Body of pancreas (tissue), 4 donors: ENCODE results near the gene ACTN1. TPM values are rescaled to one million over a fixed set of nuclear protein-coding genes. Genes with fewer than 3 reads are reported as not detected.

Source experiments
- ATAC-seq: fragments of 150-250 bp; one replicate; pipeline ENCODE4 v1.9.1; 2016
- DNase-seq, 4 donors: peaks; one replicate each; pipeline ENCODE4 v3.0.0-alpha.2; 2019
- H3K27ac ChIP-seq, 4 donors: fragments of 200-600 bp; sonication (generic); 1 replicate in 3 of 4; 2 replicates in 1 of 4; pipeline versions ENCODE4 v1.5.1 to v1.6.1; 2016 to 2019; ENCODE audit warnings: mild to moderate bottlenecking in 1 of 4, mixed read lengths in 1 of 4, moderate library complexity in 1 of 4
- H3K27me3 ChIP-seq, 2 donors: fragments of 200-600 bp; sonication (generic); one replicate each; pipeline ENCODE4 v1.6.0; 2016; ENCODE audit warnings: mild to moderate bottlenecking in 1 of 2
- H3K36me3 ChIP-seq, 2 donors: fragments of 200-600 bp; sonication (generic); replicated peaks in 1 of 2; 2 replicates each; pipeline ENCODE4 v1.5.1; 2016; ENCODE audit warnings: low read depth in 2 of 2; ENCODE audit not compliant: insufficient read depth in 1 of 2
- H3K4me1 ChIP-seq: fragments of 200-600 bp; sonication (generic); one replicate; pipeline ENCODE4 v1.6.0; 2016
- H3K4me3 ChIP-seq, 2 donors: fragments of 200-600 bp; sonication (generic); 1 replicate in 1 of 2; 2 replicates in 1 of 2; pipeline ENCODE4 v1.5.1; 2016 to 2019
- H3K9me3 ChIP-seq, 3 donors: fragments of 200-600 bp; sonication (generic); 1 replicate in 2 of 3; 2 replicates in 1 of 3; pipeline ENCODE4 v1.5.1; 2016
- POLR2A ChIP-seq, 3 donors: fragments of 450-650 bp; IDR thresholded peaks; one replicate each; pipeline ENCODE4 v1.6.1; 2016; ENCODE audit warnings: antibody characterized with exemption in 3 of 3, mild to moderate bottlenecking in 2 of 3
- WGBS, 2 donors: methylation state at CpG; one replicate each; pipeline ENCODE4 v1.1.5; 2017; 5-methylcytosine and 5-hydroxymethylcytosine counted together
- intact Hi-C: fragments of 100-400 bp; cut with DNase I; formaldehyde crosslinking; loops from one replicate; pipeline ENCODE4 v1.15.1; 2023
- total RNA-seq, 2 donors: library from RNA; depleted of rRNA; stranded (reverse); fragments of >200 nt; gene quantifications; one replicate each; pipeline ENCODE4 v1.1.0, GENCODE V29; 2016
- TF ChIP-seq, protein P1 (sequence below), 7 experiments: fragments of 450-650 bp in 4 of 7; fragments of 200-600 bp in 3 of 7; sonication (generic) in 3 of 7; IDR thresholded peaks; one replicate each; pipeline ENCODE4 v1.5.1; 2016 to 2019; ENCODE audit warnings: antibody characterized with exemption in 7 of 7

ACTN1 gene
- total RNA-seq, 2 donors from 2014 or later: 84.8 to 93.6 TPM

DNA sequence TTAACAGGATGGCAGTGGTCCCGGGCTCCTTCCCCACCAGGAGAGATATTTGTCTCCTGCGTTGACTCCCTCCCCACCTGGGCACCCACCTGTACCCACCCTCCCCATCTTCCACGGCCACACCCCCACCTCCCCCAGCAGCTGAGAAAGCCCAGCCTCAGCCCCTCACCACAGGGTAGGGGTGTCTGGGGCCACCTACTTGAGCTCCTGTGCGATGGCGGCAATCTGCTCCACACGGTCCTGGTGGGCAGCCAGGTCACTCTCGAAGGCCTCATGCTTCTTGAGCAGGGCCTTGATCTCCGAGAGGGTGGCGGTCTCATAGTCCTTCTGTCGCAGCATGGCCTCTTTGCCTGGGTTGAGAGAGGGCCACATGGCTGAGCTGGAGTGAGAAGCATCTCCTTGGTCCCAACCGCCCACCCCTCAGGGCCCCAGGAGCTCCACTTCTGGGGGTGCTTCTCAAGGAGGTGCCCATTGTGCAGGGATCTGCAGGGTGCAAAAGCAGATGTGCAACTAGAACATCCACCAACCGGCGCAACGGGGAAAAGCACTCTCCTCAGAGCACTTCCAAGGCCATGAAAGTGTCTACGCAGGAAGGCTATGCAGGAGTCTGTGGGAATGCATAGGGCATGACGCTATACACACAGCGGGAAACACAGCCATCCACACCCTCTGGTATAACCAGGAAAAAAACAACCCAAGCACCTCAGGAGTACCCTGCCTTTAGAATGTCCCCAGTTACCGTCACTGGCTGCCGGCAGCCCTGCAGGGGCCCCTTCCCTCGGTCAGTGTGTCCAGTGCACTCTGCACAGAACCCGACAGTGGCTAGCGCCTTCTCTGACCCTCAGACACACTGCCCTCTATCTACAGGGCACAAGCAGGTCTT, 93.6 kb downstream of the ACTN1 start:
- DNase-seq (peak in 1 of 4 donors; percentile 9), ATAC-seq (no peak)
- H3K27ac ChIP-seq: no peak overlapping the region
- H3K36me3 ChIP-seq: peaks cover 19 to 54% of the 10 kb centered on the region in 2 donors
- no peaks in the 10 kb centered on the region for H3K4me1 ChIP-seq
- WGBS, 2 donors: 96 to 98% methylated on average over 12 to 22 of the region's 22 CpGs
- H3K9me3 ChIP-seq: no peaks in the 10 kb centered on the region
- intact Hi-C loops: no loop called here
- no peak overlapping the region for H3K4me3 ChIP-seq
- no peaks in the 10 kb centered on the region for H3K27me3 ChIP-seq
- TF ChIP-seq POLR2A (IDR thresholded peaks at IDR 0.05): no peak
- TF ChIP-seq, protein P1, sequence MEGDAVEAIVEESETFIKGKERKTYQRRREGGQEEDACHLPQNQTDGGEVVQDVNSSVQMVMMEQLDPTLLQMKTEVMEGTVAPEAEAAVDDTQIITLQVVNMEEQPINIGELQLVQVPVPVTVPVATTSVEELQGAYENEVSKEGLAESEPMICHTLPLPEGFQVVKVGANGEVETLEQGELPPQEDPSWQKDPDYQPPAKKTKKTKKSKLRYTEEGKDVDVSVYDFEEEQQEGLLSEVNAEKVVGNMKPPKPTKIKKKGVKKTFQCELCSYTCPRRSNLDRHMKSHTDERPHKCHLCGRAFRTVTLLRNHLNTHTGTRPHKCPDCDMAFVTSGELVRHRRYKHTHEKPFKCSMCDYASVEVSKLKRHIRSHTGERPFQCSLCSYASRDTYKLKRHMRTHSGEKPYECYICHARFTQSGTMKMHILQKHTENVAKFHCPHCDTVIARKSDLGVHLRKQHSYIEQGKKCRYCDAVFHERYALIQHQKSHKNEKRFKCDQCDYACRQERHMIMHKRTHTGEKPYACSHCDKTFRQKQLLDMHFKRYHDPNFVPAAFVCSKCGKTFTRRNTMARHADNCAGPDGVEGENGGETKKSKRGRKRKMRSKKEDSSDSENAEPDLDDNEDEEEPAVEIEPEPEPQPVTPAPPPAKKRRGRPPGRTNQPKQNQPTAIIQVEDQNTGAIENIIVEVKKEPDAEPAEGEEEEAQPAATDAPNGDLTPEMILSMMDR (IDR thresholded peaks at IDR 0.05): no peak

GRCh38 chr14:68884031-68885030, 94.8 kb downstream of the ACTN1 start:
- 93 to 94% methylated on average over 7 to 10 of the region's 10 CpGs for WGBS, 2 donors
- Histone ChIP-seq H3K4me1 (no peaks in the 10 kb centered on the region), H3K36me3 (peaks cover 19 to 51% of the 10 kb centered on the region in 2 donors), H3K9me3 (no peaks in the 10 kb centered on the region), H3K27me3 (no peaks in the 10 kb centered on the region), H3K27ac (no peak overlapping the region), H3K4me3 (no peak overlapping the region)
- no peak for ATAC-seq
- intact Hi-C loops: no loop called here
- peak in 3 of 4 donors; percentile 12 to 25 (median 23) for DNase-seq
- no peak for TF ChIP-seq POLR2A (IDR thresholded peaks at IDR 0.05)
- TF ChIP-seq, protein P1 (IDR thresholded peaks at IDR 0.05): no peak

DNA sequence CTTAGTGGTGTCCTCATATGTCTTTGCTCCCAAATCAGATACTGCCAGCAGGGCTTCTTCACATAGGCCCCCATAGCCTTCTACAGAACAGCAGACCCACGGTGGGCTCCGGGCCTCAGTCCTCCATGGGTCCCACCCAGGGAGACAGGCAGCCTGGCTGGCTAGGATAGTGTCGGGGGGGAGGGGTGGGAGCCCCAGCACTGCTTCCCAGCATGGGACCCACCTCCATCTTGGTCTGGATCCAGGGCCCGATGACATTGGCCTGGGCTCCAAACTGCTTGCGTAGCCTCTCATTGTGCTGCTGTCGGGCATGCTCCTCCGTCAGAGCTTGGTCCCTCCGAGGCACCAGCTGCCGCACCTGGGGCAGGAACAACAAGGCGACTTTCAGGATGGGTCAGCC, 96.9 kb downstream of the ACTN1 start:
- 92 to 97% methylated on average over 5 to 10 of the region's 10 CpGs for WGBS, 2 donors
- TF ChIP-seq POLR2A (IDR thresholded peaks at IDR 0.05): no peak
- TF ChIP-seq, protein P1 (IDR thresholded peaks at IDR 0.05): no peak
- H3K4me1 ChIP-seq: no peaks in the 10 kb centered on the region
- peaks cover 30 to 54% of the 10 kb centered on the region in 2 donors for H3K36me3 ChIP-seq
- ATAC-seq (no peak), DNase-seq (peak in 1 of 4 donors; percentile 11)
- no peaks in the 10 kb centered on the region for H3K27me3 ChIP-seq
- intact Hi-C loops: no loop called here
- H3K27ac ChIP-seq: no peak overlapping the region
- no peak overlapping the region for H3K4me3 ChIP-seq
- H3K9me3 ChIP-seq: no peaks in the 10 kb centered on the region

DNA sequence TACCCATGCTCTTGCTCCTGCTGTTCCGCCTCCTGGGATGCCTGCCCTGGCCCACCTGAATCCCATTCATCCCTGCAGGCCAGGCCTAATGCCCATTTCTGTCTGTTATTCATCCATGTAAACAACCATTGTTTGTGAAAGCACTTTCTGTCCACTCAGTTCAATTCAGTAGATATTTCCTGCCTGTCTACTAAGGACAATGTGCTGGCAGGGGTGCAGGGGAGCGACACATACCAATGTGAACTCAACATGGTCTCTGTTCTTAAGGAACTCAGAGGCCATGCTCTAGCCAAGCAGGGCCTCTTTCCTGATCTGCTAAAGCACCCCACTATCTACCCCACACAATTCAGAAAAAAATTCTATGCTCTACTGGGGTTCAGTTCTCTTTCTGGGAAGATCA, 97.7 kb downstream of the ACTN1 start:
- Histone ChIP-seq H3K27ac (no peak overlapping the region), H3K4me1 (no peaks in the 10 kb centered on the region), H3K9me3 (no peaks in the 10 kb centered on the region), H3K4me3 (no peak overlapping the region), H3K27me3 (no peaks in the 10 kb centered on the region), H3K36me3 (peaks cover 30 to 56% of the 10 kb centered on the region in 2 donors)
- 93 to 98% methylated on average over 2 of the region's 2 CpGs for WGBS, 2 donors
- intact Hi-C loops: no loop called here
- TF ChIP-seq, protein P1 (IDR thresholded peaks at IDR 0.05): no peak
- TF ChIP-seq POLR2A (IDR thresholded peaks at IDR 0.05): no peak
- ATAC-seq: no peak
- DNase-seq: peak in 1 of 4 donors; percentile 3
